GF-D8 (cell line): Measurements from ENCODE around the gene SREK1IP1.

ENCODE experiments used
- DNase-seq: peaks from one replicate; lab custom pipeline; 2025; lab: John Stamatoyannopoulos, UW

The SREK1IP1 gene

DNA sequence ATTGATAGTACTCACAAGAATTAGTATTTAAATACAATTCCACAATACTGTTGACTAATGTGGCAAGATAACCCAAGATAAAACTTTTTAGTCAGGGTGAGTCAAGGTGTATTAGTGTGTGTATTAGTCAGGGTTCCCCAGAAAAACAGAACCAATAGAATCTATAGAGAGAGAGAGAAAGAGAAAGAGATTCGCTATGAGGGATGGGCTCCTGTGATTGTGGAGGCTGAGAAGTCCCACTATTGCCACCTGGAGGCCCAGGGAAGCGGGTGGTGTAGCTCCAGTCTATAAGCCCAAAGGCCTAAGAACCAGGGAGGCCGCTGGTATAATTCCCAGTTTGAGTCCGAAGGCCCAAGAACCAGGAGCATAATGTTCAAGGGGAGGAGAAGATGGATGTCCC, 88.2 kb downstream of the SREK1IP1 start:
- DNase-seq = no peak

DNA sequence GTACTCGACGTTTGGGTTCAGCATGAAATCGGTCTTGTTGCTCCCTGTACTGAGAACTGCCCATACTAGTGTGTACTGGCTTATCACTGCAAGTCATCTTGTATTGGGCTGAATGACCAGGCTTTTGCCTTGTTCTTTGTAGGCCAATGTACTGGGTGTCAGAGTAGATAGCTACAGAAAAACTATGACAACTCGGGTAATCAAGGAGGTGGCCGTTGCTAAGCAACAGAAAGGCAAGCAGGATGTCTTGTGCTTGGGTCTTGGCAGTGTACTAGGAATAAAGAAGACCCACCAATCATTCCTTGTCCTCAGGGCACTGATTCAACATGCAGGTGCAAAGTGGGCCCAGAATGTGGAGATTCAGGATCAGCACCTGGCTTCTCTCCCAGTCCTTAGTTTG, 90.1 kb downstream of the SREK1IP1 start:
- no peak for DNase-seq

DNA sequence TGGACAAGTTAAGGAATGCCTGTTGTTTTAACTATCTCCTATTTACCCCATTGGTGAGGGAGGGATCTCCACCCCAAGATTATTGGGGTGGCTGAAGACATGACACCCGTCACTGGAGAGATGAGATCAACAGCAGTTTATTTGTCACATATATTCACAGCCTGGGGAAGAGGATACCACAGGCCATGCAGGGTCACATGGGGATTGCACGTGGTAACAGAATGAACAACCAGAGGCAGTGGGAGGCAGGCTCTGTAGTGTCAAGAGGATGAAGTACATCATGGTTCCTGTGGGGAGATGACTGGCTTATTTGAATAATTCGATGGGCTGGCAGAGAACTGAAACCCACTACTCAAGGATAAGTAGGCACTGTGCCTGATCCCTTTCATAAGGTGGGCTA, 96.8 kb downstream of the SREK1IP1 start:
- no peak for DNase-seq

DNA sequence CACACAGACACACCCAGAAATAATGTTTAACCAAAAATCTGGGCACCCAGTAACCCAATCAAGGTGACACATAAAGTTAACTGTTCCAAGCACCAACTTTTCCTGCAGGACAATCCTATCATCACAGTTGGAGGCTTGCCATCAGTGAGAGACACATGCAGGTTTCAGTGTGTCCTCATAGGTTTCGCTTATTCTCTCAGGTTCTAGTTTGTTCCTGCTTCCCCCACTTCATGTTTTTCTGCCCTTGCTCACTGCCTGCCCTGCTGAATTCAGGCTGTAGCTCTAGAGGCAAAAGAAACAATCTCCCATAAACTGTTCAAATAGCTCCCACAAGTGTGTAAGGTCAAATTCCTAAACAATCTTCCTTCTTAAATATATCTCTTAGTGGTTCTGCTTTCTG, 98.2 kb downstream of the SREK1IP1 start:
- DNase-seq = no peak
